Psoas muscle (tissue), 8 donors: ENCODE results near the gene CRYBG1. TPM values are rescaled to one million over a fixed set of nuclear protein-coding genes. Genes with fewer than 3 reads are reported as not detected.
A peak's percentile ranks its signal among the peaks of the same experiment; 100 is the strongest.

Experiments
- ATAC-seq, 4 donors: fragments of 200-7000 bp; cut with Tn5 transposase; one replicate each; pipeline ENCODE4 v1.9.1; 2020; ENCODE audit warnings: moderate library complexity in 3 of 4, mild to moderate bottlenecking in 2 of 4
- DNase-seq, 2 donors: peaks; one replicate each; pipeline ENCODE4 v3.0.0-alpha.2; 2020
- H3K27ac ChIP-seq: fragments of 200-600 bp; one replicate; pipeline ENCODE4 v1.8.0; 2022
- H3K27me3 ChIP-seq, 3 donors: fragments of 200-600 bp in 1 of 3; one replicate each; pipeline versions ENCODE4 v1.6.1 to v1.8.0; 2013 to 2022; ENCODE audit warnings: low read length in 2 of 3, mild to moderate bottlenecking in 2 of 3, moderate library complexity in 1 of 3; ENCODE audit not compliant: insufficient read depth in 3 of 3
- H3K36me3 ChIP-seq, 2 donors: fragments of 200-600 bp in 1 of 2; one replicate each; pipeline versions ENCODE4 v1.6.1 to v1.8.0; 2013 to 2022; ENCODE audit warnings: low read depth in 1 of 2, mild to moderate bottlenecking in 1 of 2, moderate library complexity in 1 of 2; ENCODE audit not compliant: insufficient read depth in 1 of 2
- H3K4me1 ChIP-seq: fragments of 200-600 bp; one replicate; pipeline ENCODE4 v1.8.0; 2022
- H3K4me3 ChIP-seq: fragments of 200-600 bp; one replicate; pipeline ENCODE4 v1.8.0; 2022; ENCODE audit warnings: mild to moderate bottlenecking
- H3K9me3 ChIP-seq: fragments of 200-600 bp; one replicate; pipeline ENCODE4 v1.8.0; 2022
- WGBS, 3 donors: extraction: QIAGEN DNeasy Blood & Tissue Kit; methylation state at CpG; one replicate each; pipeline versions ENCODE4 v1.1.6 to v1.1.7; 2013; 5-methylcytosine and 5-hydroxymethylcytosine counted together
- intact Hi-C, 2 donors: fragments of 100-400 bp; cut with DNase I; formaldehyde crosslinking; loops; one replicate each; pipeline versions ENCODE4 v1.11.0 to v1.14.2; 2022
- polyA plus RNA-seq, 3 donors: library from polyadenylated mRNA; stranded (reverse); fragments of 200-250 nt; gene quantifications; one replicate each; pipeline ENCODE4 v1.2.3, GENCODE V29; 2013
- total RNA-seq, 4 donors: library from RNA; stranded (reverse); fragmentation: NEBNext Ultra II Directional in 2 of 4; extraction: Animal tissue kit (Norgen Biotek cat#: 25700) in 2 of 4; gene quantifications; one replicate each; pipeline versions ENCODE4 v1.2.1 to v1.2.4, GENCODE V29; 2021 to 2023
- TF ChIP-seq, protein P1 (sequence below): fragments of 200-600 bp; IDR thresholded peaks from one replicate; pipeline ENCODE4 v1.8.0; 2022; ENCODE audit warnings: antibody characterized with exemption
- donor health status: healthy with polysubstance abuse.
- donor health status: DM: no; HTN: no; CAD: no; lungs with moderate emphysema.
- donor health status: Bipolar disorder and iron deficiency.
- donor health status: healthy.
- donor health status: DM: yes; HTN: yes; CAD: no.
- donor health status: DM: no; HTN: no; CAD: no.
- donor health status: DM: no; HTN: no; CAD: no.
- donor health status: DM: yes; HTN: yes; CAD: no.

Gene CRYBG1
- total and polyA plus RNA-seq, 7 donors, result 0.17 to 1.6 (median 0.82) TPM

DNA sequence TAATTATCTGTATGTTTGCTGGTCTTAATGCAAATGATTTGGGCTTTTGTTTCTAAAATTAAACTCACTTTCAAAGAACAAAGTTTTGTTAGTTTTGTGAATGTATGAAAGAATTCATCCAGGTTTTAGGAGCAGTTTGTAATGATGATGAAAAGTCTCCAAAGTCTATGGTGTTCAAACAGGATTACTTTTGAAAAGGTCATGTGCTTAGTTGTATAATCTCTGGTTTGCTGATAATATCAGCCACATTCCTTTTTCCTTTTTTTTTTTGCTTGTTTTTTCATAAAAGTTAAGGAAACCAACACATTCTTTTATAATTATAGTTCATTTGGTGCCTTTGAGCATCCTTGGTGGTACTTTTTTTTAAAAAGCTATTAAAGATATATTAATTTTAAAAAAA, 179.9 kb downstream of the CRYBG1 start:
- intact Hi-C loops, result no loop called here
- Histone ChIP-seq H3K27ac (no peak overlapping the region), H3K9me3 (no peaks in the 10 kb centered on the region), H3K4me3 (no peak overlapping the region), H3K27me3 (peaks cover 0 to 2% (median 0%) of the 10 kb centered on the region in 3 donors), H3K36me3 (no peaks in the 10 kb centered on the region), H3K4me1 (no peaks in the 10 kb centered on the region)
- TF ChIP-seq, protein P1, sequence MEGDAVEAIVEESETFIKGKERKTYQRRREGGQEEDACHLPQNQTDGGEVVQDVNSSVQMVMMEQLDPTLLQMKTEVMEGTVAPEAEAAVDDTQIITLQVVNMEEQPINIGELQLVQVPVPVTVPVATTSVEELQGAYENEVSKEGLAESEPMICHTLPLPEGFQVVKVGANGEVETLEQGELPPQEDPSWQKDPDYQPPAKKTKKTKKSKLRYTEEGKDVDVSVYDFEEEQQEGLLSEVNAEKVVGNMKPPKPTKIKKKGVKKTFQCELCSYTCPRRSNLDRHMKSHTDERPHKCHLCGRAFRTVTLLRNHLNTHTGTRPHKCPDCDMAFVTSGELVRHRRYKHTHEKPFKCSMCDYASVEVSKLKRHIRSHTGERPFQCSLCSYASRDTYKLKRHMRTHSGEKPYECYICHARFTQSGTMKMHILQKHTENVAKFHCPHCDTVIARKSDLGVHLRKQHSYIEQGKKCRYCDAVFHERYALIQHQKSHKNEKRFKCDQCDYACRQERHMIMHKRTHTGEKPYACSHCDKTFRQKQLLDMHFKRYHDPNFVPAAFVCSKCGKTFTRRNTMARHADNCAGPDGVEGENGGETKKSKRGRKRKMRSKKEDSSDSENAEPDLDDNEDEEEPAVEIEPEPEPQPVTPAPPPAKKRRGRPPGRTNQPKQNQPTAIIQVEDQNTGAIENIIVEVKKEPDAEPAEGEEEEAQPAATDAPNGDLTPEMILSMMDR, result no peak
- DNase-seq, result no peak
- no peak for ATAC-seq

DNA sequence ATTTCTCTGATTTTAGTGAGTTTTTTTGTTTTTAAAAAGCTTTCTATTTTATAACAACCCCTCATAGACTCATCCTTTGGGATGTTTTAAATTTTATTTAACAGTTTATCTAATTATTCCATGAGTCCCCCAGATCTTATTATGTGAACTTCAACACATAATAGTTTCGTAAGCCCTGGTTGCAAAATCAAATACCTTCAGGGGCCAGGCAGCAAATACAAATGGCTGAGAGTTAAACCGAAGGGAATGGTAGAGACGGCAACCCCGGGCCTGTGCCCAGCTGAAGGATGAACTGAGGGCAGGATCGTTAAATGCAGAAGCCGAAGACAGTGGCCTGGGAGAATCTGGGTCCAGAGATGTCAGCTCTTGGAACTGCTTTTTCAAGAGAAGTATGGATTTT, 180.4 kb downstream of the CRYBG1 start:
- WGBS, 3 donors, result 85 to 91% (median 89%) methylated on average over 6 of the region's 6 CpGs
- TF ChIP-seq, protein P1, result no peak
- DNase-seq (no peak), ATAC-seq (no peak)
- Histone ChIP-seq H3K27ac (no peak overlapping the region), H3K36me3 (no peaks in the 10 kb centered on the region), H3K4me1 (no peaks in the 10 kb centered on the region), H3K27me3 (peaks cover 0 to 2% (median 0%) of the 10 kb centered on the region in 3 donors), H3K9me3 (no peaks in the 10 kb centered on the region), H3K4me3 (no peak overlapping the region)
- intact Hi-C loops, result no loop called here

DNA sequence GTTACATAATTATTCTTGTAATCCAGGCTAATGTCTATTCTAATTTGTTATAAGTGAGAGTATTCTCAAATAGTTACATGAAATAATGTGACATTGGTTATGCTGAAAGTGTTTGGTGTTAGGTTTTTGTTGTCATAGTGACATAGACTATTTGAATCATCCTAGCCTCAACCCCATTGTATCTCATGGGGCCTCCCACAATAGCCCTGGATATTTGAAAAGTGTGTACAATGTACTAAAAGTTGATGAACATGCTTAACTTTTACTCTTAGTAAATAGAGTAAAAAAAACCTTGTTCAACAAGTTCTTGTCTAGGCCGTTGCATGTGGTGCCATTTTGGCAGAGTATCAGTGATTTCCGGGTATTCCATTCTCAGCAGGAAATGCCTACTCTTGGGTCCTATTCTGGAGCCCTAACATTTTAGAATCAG, 185.8 kb downstream of the CRYBG1 start:
- no peak for ATAC-seq
- intact Hi-C loops, result no loop called here

DNA sequence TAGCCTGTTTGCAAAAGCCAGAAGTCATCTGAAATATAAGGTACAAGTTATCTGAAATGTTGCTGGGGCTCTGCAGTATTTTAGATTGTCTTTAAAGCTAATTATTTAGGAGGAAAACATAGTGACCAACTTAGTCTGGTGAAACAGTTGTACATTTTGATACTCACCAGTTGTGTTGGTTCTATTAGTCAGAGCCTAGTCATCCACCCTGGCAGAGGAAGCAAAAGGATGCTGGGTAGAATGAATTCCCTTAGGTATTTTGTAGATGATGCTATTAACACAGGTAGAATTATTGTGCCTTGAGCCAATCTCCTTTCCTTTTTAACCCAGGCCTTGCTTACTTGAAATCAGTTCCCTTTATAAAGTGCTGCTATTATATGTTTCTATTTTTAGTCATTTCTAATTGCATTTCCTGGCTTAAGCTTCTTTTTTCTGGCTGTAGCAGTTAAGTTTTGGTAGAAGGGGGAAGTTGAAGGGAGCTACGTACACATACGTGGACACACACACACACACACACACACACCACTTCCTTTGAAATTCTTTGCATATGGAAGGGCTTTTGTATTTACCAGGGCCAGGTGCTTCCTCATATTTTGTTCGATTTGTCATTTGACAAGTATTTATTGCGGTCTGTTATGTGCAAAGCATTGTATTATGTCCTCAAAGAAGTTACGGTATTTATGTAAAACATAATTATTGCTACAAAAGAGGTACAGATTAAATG, 186.3 kb downstream of the CRYBG1 start:
- TF ChIP-seq, protein P1, result no peak

More for the DNA sequence above, 185.8 kb downstream of the CRYBG1 start:
- no peaks in the 10 kb centered on the region for H3K27me3 ChIP-seq
- H3K4me1 ChIP-seq, result peaks cover 4% of the 10 kb centered on the region
- 26 to 44% (median 40%) methylated on average over 2 of the region's 2 CpGs for WGBS, 3 donors
- no peaks in the 10 kb centered on the region for H3K9me3 ChIP-seq
- no peak for DNase-seq
- TF ChIP-seq, protein P1, result no peak
- H3K27ac ChIP-seq, result no peak overlapping the region
- no peak overlapping the region for H3K4me3 ChIP-seq
- no peaks in the 10 kb centered on the region for H3K36me3 ChIP-seq

More for the DNA sequence above, 186.3 kb downstream of the CRYBG1 start:
- Histone ChIP-seq H3K36me3 (no peaks in the 10 kb centered on the region), H3K9me3 (no peaks in the 10 kb centered on the region), H3K4me3 (no peak overlapping the region), H3K4me1 (peaks cover 4% of the 10 kb centered on the region), H3K27ac (no peak overlapping the region), H3K27me3 (no peaks in the 10 kb centered on the region)
- intact Hi-C loops, result no loop called here
- 38 to 64% (median 57%) methylated on average over 5 of the region's 5 CpGs for WGBS, 3 donors
- DNase-seq (no peak), ATAC-seq (peak in 1 of 4 donors; percentile 51)
